ENCODE results near the gene PPM1H.

Gene PPM1H

DNA sequence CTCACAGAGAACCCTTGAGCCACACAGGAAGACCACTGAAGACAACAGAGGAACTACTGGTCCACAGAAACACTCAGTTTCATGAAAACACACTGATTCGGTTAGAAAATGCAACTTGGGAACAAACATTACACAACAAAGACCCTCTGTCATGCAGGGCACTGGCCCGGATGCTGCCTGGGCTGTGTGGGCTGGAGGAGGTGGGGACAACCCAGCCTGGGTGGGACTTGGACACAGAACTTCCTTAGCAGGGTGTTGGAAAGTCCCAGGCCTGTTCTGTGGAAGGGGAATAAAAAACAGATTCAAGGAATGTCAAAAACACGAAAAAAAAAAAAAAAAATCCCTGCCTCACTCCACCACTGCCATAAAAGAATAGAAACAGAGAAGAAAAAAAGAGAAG, 287.4 kb downstream of the PPM1H start (continued):
- TF ChIP-seq ZNF513 (tag by site-specific recombination; IDR thresholded peaks at IDR 0.05) (no peak), ZNF341 (tag by site-specific recombination; IDR thresholded peaks at IDR 0.05; ENCODE audit: low read depth) (no peak), SALL2 (tag by site-specific recombination; IDR thresholded peaks at IDR 0.05; ENCODE audit: borderline replicate concordance) (no peak), ZNF585B (tag by site-specific recombination; IDR thresholded peaks at IDR 0.05) (no peak)

GRCh38 chr12:62646566-62646965, 288.4 kb downstream of the PPM1H start:
- TF ChIP-seq, protein P1, sequence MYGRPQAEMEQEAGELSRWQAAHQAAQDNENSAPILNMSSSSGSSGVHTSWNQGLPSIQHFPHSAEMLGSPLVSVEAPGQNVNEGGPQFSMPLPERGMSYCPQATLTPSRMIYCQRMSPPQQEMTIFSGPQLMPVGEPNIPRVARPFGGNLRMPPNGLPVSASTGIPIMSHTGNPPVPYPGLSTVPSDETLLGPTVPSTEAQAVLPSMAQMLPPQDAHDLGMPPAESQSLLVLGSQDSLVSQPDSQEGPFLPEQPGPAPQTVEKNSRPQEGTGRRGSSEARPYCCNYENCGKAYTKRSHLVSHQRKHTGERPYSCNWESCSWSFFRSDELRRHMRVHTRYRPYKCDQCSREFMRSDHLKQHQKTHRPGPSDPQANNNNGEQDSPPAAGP (tag by site-specific recombination; IDR thresholded peaks at IDR 0.05): no peak
- TF ChIP-seq KLF16 (tag by site-specific recombination; IDR thresholded peaks at IDR 0.05): no peak
- TF ChIP-seq ZNF394 (tag by site-specific recombination; IDR thresholded peaks at IDR 0.05; ENCODE audit: borderline replicate concordance): no peak
- no peak for TF ChIP-seq IKZF3 (tag by site-specific recombination; IDR thresholded peaks at IDR 0.05)
- TF ChIP-seq ZNF140 (tag by site-specific recombination; IDR thresholded peaks at IDR 0.05): no peak
- TF ChIP-seq, protein P2, sequence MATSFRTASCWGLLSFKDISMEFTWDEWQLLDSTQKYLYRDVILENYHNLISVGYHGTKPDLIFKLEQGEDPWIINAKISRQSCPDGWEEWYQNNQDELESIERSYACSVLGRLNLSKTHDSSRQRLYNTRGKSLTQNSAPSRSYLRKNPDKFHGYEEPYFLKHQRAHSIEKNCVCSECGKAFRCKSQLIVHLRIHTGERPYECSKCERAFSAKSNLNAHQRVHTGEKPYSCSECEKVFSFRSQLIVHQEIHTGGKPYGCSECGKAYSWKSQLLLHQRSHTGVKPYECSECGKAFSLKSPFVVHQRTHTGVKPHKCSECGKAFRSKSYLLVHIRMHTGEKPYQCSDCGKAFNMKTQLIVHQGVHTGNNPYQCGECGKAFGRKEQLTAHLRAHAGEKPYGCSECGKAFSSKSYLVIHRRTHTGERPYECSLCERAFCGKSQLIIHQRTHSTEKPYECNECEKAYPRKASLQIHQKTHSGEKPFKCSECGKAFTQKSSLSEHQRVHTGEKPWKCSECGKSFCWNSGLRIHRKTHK (tag by site-specific recombination; IDR thresholded peaks at IDR 0.05): no peak
- TF ChIP-seq, protein P3, sequence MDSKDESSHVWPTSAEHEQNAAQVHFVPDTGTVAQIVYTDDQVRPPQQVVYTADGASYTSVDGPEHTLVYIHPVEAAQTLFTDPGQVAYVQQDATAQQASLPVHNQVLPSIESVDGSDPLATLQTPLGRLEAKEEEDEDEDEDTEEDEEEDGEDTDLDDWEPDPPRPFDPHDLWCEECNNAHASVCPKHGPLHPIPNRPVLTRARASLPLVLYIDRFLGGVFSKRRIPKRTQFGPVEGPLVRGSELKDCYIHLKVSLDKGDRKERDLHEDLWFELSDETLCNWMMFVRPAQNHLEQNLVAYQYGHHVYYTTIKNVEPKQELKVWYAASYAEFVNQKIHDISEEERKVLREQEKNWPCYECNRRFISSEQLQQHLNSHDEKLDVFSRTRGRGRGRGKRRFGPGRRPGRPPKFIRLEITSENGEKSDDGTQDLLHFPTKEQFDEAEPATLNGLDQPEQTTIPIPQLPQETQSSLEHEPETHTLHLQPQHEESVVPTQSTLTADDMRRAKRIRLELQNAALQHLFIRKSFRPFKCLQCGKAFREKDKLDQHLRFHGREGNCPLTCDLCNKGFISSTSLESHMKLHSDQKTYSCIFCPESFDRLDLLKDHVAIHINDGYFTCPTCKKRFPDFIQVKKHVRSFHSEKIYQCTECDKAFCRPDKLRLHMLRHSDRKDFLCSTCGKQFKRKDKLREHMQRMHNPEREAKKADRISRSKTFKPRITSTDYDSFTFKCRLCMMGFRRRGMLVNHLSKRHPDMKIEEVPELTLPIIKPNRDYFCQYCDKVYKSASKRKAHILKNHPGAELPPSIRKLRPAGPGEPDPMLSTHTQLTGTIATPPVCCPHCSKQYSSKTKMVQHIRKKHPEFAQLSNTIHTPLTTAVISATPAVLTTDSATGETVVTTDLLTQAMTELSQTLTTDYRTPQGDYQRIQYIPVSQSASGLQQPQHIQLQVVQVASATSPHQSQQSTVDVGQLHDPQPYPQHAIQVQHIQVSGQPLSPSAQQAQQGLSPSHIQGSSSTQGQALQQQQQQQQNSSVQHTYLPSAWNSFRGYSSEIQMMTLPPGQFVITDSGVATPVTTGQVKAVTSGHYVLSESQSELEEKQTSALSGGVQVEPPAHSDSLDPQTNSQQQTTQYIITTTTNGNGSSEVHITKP (tag by site-specific recombination; IDR thresholded peaks at IDR 0.05): no peak
- POLR2A ChIA-PET: no interaction called here
- H3K36me3 ChIP-seq (ENCODE audit: control insufficient read depth in 2 of 2, insufficient read depth in 1 of 2, low read length in 2 of 2): peaks cover 0 to 15% of the 10 kb centered on the region in 2 experiments; a peak in 1 of 3 replicates
- no peak overlapping the region for H3K27ac ChIP-seq (ENCODE audit: extremely low read depth, low read depth, low read length)
- no peaks in the 10 kb centered on the region for H3K9me3 ChIP-seq (ENCODE audit: control insufficient read depth, insufficient read depth, low read depth, low read length)
- CTCF ChIA-PET: no interaction called here
- H3K4me3 ChIP-seq (ENCODE audit: low read depth, low read length): no peak overlapping the region
- H3K4me1 ChIP-seq (ENCODE audit: control insufficient read depth, insufficient read depth, low read length): no peaks in the 10 kb centered on the region

GRCh38 chr12:62643486-62643885, 291.5 kb downstream of the PPM1H start:
- Histone ChIP-seq H3K36me3 (ENCODE audit: control insufficient read depth in 2 of 2, insufficient read depth in 1 of 2, low read length in 2 of 2) (peaks cover 0 to 15% of the 10 kb centered on the region in 2 experiments; a peak in 1 of 3 replicates), H3K4me3 (ENCODE audit: low read depth, low read length) (no peak overlapping the region), H3K4me1 (ENCODE audit: control insufficient read depth, insufficient read depth, low read length) (no peaks in the 10 kb centered on the region), H3K27ac (ENCODE audit: extremely low read depth, low read depth, low read length) (no peak overlapping the region), H3K9me3 (ENCODE audit: control insufficient read depth, insufficient read depth, low read depth, low read length) (no peaks in the 10 kb centered on the region)
- ChIA-PET CTCF (interaction anchor here (1.2 kb wide), 1 partner anchor 205 kb away, joined by 4 read pairs; no protein-coding TSS in a partner anchor), POLR2A (no interaction called here)
- no peak for TF ChIP-seq ZNF138 (tag by site-specific recombination; IDR thresholded peaks at IDR 0.05; ENCODE audit: borderline replicate concordance)
- no peak for TF ChIP-seq ZNF514 (tag by site-specific recombination; IDR thresholded peaks at IDR 0.05)
